DND-41 (cell line): ENCODE data around the gene PSMD3.

ENCODE experiments used
- EZH2 ChIP-seq: IDR thresholded peaks from 3 replicates; pipeline ENCODE4 v1.6.1; 2012; ENCODE audit warnings: borderline replicate concordance, low read depth, mild to moderate bottlenecking, moderate library complexity, low read length, inconsistent platforms; ENCODE audit not compliant: severe bottlenecking
- TF ChIP-seq, protein P1 (sequence below): IDR thresholded peaks from 2 replicates; pipeline ENCODE4 v1.5.1; 2012; ENCODE audit warnings: borderline replicate concordance, low read length, moderate library complexity, mild to moderate bottlenecking; ENCODE audit not compliant: poor library complexity, severe bottlenecking; ENCODE audit errors: extremely low read depth

DNA sequence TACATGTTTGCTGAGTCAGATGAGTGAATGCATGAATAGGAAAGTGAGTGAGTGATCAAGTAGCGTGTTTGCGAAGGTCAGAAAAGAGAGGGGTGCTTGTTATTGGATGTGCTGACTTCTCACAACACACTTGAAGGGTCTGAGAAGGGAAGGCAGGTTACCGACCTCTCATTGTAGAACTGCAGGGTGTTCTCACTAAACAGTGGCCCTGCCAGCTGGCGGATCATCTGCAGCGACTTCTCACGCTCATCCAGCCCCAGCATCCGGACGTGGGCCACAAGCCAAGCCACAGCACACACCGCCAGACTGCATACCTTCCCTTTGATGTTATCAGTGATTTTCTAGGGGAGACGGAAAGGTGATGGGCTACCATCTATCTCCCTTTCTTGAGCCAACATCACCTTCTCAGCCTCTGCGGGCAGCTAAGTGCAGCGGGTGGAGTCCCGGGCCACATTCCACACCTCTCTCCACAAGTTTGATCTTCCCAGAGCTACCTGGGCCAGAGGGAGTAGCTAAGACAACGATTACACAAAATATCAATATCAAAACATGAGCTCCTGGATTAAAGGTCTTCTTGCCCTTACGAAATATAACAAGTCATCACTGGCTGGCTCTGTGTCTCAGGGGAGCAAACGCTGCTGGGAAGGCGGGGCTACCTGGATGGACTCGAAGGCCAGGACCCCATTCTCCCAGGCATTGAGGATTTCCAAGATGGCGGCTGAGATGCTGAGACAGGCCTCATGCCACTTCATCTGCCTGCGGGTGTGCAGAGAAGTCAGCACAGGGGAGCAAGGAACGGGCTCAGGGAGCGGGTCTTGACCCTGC, 45.6 kb downstream of the PSMD3 start:
- TF ChIP-seq, protein P1, sequence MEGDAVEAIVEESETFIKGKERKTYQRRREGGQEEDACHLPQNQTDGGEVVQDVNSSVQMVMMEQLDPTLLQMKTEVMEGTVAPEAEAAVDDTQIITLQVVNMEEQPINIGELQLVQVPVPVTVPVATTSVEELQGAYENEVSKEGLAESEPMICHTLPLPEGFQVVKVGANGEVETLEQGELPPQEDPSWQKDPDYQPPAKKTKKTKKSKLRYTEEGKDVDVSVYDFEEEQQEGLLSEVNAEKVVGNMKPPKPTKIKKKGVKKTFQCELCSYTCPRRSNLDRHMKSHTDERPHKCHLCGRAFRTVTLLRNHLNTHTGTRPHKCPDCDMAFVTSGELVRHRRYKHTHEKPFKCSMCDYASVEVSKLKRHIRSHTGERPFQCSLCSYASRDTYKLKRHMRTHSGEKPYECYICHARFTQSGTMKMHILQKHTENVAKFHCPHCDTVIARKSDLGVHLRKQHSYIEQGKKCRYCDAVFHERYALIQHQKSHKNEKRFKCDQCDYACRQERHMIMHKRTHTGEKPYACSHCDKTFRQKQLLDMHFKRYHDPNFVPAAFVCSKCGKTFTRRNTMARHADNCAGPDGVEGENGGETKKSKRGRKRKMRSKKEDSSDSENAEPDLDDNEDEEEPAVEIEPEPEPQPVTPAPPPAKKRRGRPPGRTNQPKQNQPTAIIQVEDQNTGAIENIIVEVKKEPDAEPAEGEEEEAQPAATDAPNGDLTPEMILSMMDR: no peak
- no peak for TF ChIP-seq EZH2
